DND-41 (cell line): Measurements from ENCODE around the gene CHRNE.

Experiments
- ATAC-seq: fragments of 200-7000 bp; cut with Tn5 transposase; 3 replicates; pipeline ENCODE4 v1.9.1; 2021; ENCODE audit warnings: low read depth; ENCODE audit not compliant: insufficient read depth
- DNase-seq: peaks from one replicate; pipeline ENCODE4 v3.0.0-alpha.2; 2020
- H2AFZ ChIP-seq: 2 replicates; pipeline ENCODE4 v1.6.0; 2012; ENCODE audit warnings: low read depth, low read length
- H3K27ac ChIP-seq: 2 replicates; pipeline ENCODE4 v1.5.1; 2012; ENCODE audit warnings: low read length, inconsistent platforms
- H3K27me3 ChIP-seq: fragments of 200-600 bp; sonication (generic); 2 replicates; pipeline ENCODE4 v1.6.0; 2012; ENCODE audit warnings: low read length, mild to moderate bottlenecking, inconsistent platforms; ENCODE audit not compliant: insufficient read depth, poor library complexity
- H3K36me3 ChIP-seq: 2 replicates; pipeline ENCODE4 v1.5.1; 2012; ENCODE audit warnings: low read length, inconsistent platforms; ENCODE audit not compliant: insufficient read depth
- H3K4me1 ChIP-seq: 2 replicates; pipeline ENCODE4 v1.5.1; 2012; ENCODE audit warnings: mild to moderate bottlenecking, low read length; ENCODE audit not compliant: insufficient read depth
- H3K4me2 ChIP-seq: 2 replicates; pipeline ENCODE4 v1.6.0; 2012; ENCODE audit warnings: mild to moderate bottlenecking, moderate library complexity, low read length, inconsistent platforms; ENCODE audit not compliant: insufficient read depth
- H3K4me3 ChIP-seq, 2 experiments: fragments of 200-600 bp in 1 of 2; shearing (Covaris generic) in 1 of 2; 2 replicates each; pipeline ENCODE4 v1.5.1; 2012 to 2016; ENCODE audit warnings: inconsistent platforms in 2 of 2, low read length in 2 of 2, mild to moderate bottlenecking in 2 of 2, low read depth in 1 of 2, moderate library complexity in 1 of 2
- H3K79me2 ChIP-seq: 2 replicates; pipeline ENCODE4 v1.6.0; 2012; ENCODE audit warnings: low read length, inconsistent platforms; ENCODE audit not compliant: insufficient read depth
- H3K9ac ChIP-seq: 2 replicates; pipeline ENCODE4 v1.6.0; 2012; ENCODE audit warnings: low read depth, mild to moderate bottlenecking, inconsistent platforms, low read length, moderate library complexity
- H3K9me3 ChIP-seq: 2 replicates; pipeline ENCODE4 v1.5.1; 2012; ENCODE audit warnings: low read length, moderate library complexity, mild to moderate bottlenecking, inconsistent platforms; ENCODE audit not compliant: insufficient read depth, severe bottlenecking
- H4K20me1 ChIP-seq: 2 replicates; pipeline ENCODE4 v1.6.0; 2012; ENCODE audit warnings: low read length; ENCODE audit not compliant: insufficient read depth
- CTCF ChIP-seq: IDR thresholded peaks from 2 replicates; pipeline ENCODE4 v1.5.1; 2012; ENCODE audit warnings: borderline replicate concordance, low read length, moderate library complexity, mild to moderate bottlenecking; ENCODE audit not compliant: poor library complexity, severe bottlenecking; ENCODE audit errors: extremely low read depth
- EZH2 ChIP-seq: IDR thresholded peaks from 3 replicates; pipeline ENCODE4 v1.6.1; 2012; ENCODE audit warnings: borderline replicate concordance, low read depth, mild to moderate bottlenecking, moderate library complexity, low read length, inconsistent platforms; ENCODE audit not compliant: severe bottlenecking

Gene CHRNE

GRCh38 chr17:4899341-4900230, 3.3 kb downstream of the CHRNE start, which contains the start of gene C17orf107:
TSS of gene C17orf107 (plus strand) at chr17:4899536. CDS start at chr17:4899763, 227 bp downstream.
- TF ChIP-seq EZH2 (no peak), CTCF (no peak)
- Histone ChIP-seq H3K9me3 (no peaks in the 10 kb centered on the region), H3K36me3 (peaks cover 27% of the 10 kb centered on the region), H3K4me1 (peaks cover 20% of the 10 kb centered on the region), H2AFZ (no peak within 1 kb of the TSS), H3K4me2 (no peak within 1 kb of the TSS), H3K27me3 (no peaks in the 10 kb centered on the region), H3K9ac (no peak within 1 kb of the TSS), H3K79me2 (no peaks in the 10 kb centered on the region), H4K20me1 (peaks cover 3% of the 10 kb centered on the region), H3K27ac (no peak within 1 kb of the TSS), H3K4me3 (no peak within 1 kb of the TSS)
- ATAC-seq (no peak), DNase-seq (no peak)

DNA sequence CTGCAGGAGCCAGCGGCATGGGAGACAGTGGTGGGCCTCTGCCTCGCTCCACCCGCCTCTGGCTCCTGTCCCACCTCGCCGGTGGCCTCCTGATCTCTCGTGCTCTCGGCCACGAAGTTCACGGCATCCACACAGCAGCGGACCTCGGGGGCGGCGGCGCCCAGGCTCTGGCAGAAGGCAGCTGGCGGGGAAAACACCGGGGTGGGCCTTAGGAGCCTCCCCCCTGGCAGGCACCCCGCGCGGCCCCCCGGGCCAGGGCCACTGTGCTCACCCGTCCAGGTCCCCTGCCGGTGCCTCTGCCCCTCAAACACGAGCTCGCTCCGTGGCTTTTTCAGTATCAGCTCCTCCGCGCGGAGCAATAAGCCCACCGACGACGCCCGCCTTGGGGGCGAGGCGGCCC, 4.0 kb downstream of the CHRNE start:
- peaks cover 18% of the 10 kb centered on the region for H3K4me1 ChIP-seq
- no peak overlapping the region for H3K9ac ChIP-seq
- H4K20me1 ChIP-seq, result peaks cover 3% of the 10 kb centered on the region
- no peak for TF ChIP-seq CTCF
- TF ChIP-seq EZH2, result no peak
- H3K4me3 ChIP-seq, result no peak overlapping the region
- no peaks in the 10 kb centered on the region for H3K27me3 ChIP-seq
- H3K4me2 ChIP-seq, result no peak overlapping the region
- H3K9me3 ChIP-seq, result no peaks in the 10 kb centered on the region
- peaks cover 34% of the 10 kb centered on the region for H3K36me3 ChIP-seq
- no peak overlapping the region for H3K27ac ChIP-seq
- DNase-seq, result no peak
- no peaks in the 10 kb centered on the region for H3K79me2 ChIP-seq
- no peak overlapping the region for H2AFZ ChIP-seq
- ATAC-seq, result no peak

DNA sequence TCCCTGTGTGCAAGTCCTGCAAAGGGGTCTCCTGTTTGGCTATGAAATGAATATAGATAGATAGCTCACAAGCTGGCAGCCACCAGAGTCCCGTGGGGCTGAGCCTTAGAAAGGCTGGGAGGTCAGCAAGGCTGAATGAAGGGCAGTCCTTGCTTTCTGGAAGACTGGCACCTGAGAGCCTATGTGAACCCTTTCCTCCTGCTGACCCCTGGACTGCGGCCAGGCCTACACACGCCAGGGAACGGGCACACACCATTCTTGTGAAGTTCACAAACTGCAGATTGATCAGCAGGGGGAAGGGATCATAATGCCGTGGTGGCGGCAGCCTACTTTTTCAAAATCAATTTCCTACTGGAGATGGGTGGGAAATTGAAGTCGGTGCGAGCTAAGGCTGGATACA, 4.5 kb downstream of the CHRNE start:
- no peak overlapping the region for H3K4me3 ChIP-seq
- H3K4me1 ChIP-seq, result peaks cover 12% of the 10 kb centered on the region
- H4K20me1 ChIP-seq, result peaks cover 3% of the 10 kb centered on the region
- H3K27me3 ChIP-seq, result no peaks in the 10 kb centered on the region
- ATAC-seq (no peak), DNase-seq (no peak)
- no peak overlapping the region for H2AFZ ChIP-seq
- peaks cover 40% of the 10 kb centered on the region for H3K36me3 ChIP-seq
- TF ChIP-seq CTCF, result no peak
- TF ChIP-seq EZH2, result no peak
- no peaks in the 10 kb centered on the region for H3K9me3 ChIP-seq
- no peaks in the 10 kb centered on the region for H3K79me2 ChIP-seq
- H3K27ac ChIP-seq, result no peak overlapping the region
- H3K4me2 ChIP-seq, result no peak overlapping the region
- no peak overlapping the region for H3K9ac ChIP-seq
